ENCODE results near the gene GLIS1. TPM values are rescaled to one million over a fixed set of nuclear protein-coding genes. Genes with fewer than 3 reads are reported as not detected.
A peak's percentile ranks its signal among the peaks of the same experiment; 100 is the strongest.

GLIS1 gene
- total RNA-seq, 2 experiments from 2014 or later = not detected

DNA sequence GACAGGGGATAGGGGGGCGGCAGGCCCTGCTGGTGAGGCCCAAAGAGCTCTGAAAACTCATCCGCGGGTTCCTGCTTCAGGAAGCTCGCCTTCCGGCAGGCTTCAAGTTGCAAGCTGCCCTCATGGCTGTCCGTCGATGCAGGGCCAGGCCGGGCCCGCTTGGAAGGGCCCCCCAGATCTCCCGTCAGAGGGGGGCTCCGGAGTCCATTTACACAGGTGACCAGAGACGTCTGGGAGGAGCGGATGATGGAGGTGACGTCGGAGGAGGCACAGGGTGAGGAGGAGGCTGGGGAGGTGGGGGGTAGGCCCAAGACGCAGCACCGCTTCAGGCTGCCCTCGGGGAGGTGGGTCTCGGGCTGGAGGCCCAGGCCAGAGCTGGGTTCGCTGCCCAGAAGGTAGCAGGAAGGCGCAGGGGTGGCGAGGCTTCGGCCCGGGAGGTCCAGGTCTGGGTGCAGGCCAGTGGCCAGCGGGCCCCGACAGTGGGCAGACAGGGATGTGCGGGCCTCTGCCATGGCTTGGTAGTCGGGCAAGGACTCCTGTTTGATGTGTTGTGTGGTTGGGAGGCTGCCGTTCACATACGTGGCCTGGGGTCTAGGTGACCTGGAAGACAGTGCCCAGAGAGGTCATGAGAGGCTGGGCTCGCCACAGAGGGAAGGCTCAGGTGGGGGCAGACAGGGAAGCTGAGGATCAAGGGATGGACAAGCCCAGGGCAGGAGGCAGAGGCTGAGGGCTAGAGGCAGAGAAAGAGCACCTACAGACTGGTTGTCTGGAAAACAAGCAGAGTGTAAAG is 144.4 kb downstream of the GLIS1 start:
- DNase-seq = no peak
- no peaks in the 10 kb centered on the region for H3K27me3 Mint-ChIP-seq
- no peaks in the 10 kb centered on the region for H3K4me1 Mint-ChIP-seq
- H3K27ac Mint-ChIP-seq = no peak overlapping the region
- H3K9me3 Mint-ChIP-seq = no peaks in the 10 kb centered on the region
- CTCF ChIA-PET = interaction anchor here (1.4 kb wide), 1 partner anchor 12 kb away, joined by 5 read pairs; no protein-coding TSS in a partner anchor
- no peaks in the 10 kb centered on the region for H3K36me3 Mint-ChIP-seq (ENCODE audit: low read depth)
- H3K4me3 Mint-ChIP-seq = no peak overlapping the region
- POLR2A ChIA-PET = no interaction called here

DNA sequence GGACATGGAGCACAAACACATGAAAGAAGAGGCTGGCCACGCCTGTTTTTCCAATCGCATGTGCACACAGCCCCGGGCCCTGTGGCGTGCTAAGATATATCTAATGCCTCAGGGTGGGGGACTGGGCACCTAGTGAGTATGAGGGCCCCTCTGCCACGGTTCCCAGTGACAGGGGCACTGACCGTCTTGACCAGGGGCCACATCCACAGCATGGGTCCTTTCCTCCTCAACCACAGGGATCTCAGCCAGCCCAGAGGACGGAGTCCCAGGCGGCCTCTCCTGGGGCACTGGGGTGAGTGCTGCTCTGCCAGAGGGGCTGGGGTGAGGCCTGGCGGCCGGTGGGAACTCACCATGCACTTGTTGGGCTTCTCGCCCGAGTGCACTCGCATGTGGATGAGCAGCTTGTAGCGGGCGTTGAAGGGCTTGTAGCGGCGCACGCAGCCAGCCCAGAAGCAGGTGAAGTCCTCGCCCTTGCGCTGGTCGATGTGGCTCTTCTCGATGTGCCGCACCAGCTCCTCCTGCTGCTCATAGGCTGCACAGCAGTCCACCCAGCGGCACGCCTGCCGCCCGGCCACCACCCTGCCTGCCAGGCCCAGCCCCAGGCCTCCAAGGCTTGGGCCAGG is 145.1 kb downstream of the GLIS1 start:
- Mint-ChIP-seq H3K4me1 (no peaks in the 10 kb centered on the region), H3K27ac (no peak overlapping the region), H3K4me3 (no peak overlapping the region), H3K9me3 (no peaks in the 10 kb centered on the region), H3K36me3 (ENCODE audit: low read depth) (no peaks in the 10 kb centered on the region), H3K27me3 (no peaks in the 10 kb centered on the region)
- POLR2A ChIA-PET = no interaction called here
- CTCF ChIA-PET = interaction anchor here (1.4 kb wide), 1 partner anchor 12 kb away, joined by 5 read pairs; no protein-coding TSS in a partner anchor
- DNase-seq = no peak

DNA sequence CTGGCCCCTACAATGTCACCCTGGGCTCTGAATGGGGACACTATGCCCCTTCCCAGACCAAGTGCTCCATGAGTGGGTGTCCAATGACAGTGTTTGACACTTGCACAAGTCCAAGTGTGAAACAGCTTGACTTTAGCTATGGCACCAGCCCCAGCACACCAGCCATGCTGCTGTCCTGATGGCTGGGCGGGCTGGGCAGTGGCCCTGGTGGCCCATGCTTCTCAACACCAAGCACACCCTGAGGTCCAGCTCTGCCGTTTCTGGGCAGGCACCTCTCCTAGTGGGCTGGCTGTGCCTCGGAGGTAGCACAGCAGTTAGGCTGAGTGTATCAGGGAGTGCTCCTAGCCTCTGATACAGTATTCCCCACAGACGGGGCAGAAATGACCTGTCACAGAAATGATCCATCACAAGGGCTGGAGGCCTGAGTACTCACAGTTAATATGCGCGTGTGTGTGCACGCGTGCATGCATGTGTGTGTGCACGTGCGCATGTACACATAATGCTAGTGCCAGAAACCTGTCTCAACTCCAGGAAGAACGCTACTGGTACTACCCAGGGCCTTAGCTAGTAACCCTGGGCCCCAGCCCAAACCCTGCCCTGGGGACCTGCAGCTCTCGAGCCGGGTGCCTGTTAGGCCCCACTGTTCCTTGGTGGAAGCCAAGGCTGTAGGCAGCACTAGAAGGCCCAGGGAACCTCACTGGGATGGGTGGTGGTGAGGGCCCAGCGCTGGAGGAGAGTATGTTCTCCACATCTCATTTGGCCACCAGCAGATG is 145.8 kb downstream of the GLIS1 start:
- Mint-ChIP-seq H3K4me1 (no peaks in the 10 kb centered on the region), H3K27ac (no peak overlapping the region), H3K9me3 (no peaks in the 10 kb centered on the region), H3K4me3 (no peak overlapping the region), H3K27me3 (no peaks in the 10 kb centered on the region), H3K36me3 (ENCODE audit: low read depth) (no peaks in the 10 kb centered on the region)
- ChIA-PET POLR2A (no interaction called here), CTCF (interaction anchor here (1.1 to 1.4 kb wide), 2 partner anchors 11 to 18 kb away, joined by 3 to 5 read pairs; no protein-coding TSS in a partner anchor)
- DNase-seq = no peak

DNA sequence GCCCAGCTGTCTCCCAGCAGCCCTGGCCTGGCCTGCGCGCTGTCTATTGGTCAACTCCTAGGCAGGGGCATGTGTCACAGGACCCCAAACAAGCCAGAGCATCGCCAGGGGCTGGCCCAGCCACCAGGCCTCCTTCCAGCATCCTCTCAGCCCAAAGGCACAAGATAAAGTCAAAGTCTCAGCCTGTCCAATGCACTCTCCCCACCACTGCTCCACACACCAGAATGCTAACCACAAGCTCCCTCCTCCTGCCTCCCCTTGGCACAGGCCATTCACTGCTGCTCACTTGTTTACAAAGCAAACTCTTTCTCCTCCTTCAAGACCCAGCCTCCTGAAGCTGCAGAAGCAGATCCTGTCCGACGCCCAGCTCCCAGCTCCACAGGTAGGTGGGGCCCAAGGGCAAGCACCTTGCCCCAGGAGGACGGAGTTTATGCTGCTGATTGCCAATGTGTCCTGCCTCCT is 146.4 kb downstream of the GLIS1 start:
- no peak overlapping the region for H3K4me3 Mint-ChIP-seq
- H3K9me3 Mint-ChIP-seq = no peaks in the 10 kb centered on the region
- DNase-seq = no peak
- no peaks in the 10 kb centered on the region for H3K27me3 Mint-ChIP-seq
- CTCF ChIA-PET = interaction anchor here (1.1 kb wide), 1 partner anchor 18 kb away, joined by 3 read pairs; no protein-coding TSS in a partner anchor
- H3K27ac Mint-ChIP-seq = peak overlapping the region; percentile 6
- H3K36me3 Mint-ChIP-seq (ENCODE audit: low read depth) = no peaks in the 10 kb centered on the region
- H3K4me1 Mint-ChIP-seq = no peaks in the 10 kb centered on the region
- POLR2A ChIA-PET = no interaction called here

DNA sequence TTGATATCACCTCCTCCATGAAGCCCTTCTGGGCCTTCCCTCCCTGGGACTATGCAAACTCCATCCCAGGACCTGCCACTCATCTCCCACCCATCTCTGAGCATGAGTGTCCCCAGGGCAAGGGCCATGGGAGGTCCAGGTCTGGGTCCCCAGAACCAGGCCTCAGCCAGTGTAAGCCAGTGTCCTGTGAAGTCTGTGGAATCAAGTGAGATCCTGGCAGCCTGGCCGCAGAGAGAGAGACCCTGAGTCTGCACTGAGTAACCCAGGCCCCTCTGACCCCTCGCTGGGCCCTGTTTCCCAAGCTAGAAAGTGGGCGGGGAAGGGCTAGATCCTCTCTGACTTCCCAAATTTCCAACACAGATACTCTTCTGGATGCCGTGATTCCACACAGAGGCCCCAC is 147.0 kb downstream of the GLIS1 start:
- peaks cover 3% of the 10 kb centered on the region for H3K27me3 Mint-ChIP-seq
- no peak overlapping the region for H3K27ac Mint-ChIP-seq
- H3K4me1 Mint-ChIP-seq = no peaks in the 10 kb centered on the region
- no peak overlapping the region for H3K4me3 Mint-ChIP-seq
- CTCF ChIA-PET = no interaction called here
- DNase-seq = no peak
- POLR2A ChIA-PET = no interaction called here
- no peaks in the 10 kb centered on the region for H3K36me3 Mint-ChIP-seq (ENCODE audit: low read depth)
- no peaks in the 10 kb centered on the region for H3K9me3 Mint-ChIP-seq

DNA sequence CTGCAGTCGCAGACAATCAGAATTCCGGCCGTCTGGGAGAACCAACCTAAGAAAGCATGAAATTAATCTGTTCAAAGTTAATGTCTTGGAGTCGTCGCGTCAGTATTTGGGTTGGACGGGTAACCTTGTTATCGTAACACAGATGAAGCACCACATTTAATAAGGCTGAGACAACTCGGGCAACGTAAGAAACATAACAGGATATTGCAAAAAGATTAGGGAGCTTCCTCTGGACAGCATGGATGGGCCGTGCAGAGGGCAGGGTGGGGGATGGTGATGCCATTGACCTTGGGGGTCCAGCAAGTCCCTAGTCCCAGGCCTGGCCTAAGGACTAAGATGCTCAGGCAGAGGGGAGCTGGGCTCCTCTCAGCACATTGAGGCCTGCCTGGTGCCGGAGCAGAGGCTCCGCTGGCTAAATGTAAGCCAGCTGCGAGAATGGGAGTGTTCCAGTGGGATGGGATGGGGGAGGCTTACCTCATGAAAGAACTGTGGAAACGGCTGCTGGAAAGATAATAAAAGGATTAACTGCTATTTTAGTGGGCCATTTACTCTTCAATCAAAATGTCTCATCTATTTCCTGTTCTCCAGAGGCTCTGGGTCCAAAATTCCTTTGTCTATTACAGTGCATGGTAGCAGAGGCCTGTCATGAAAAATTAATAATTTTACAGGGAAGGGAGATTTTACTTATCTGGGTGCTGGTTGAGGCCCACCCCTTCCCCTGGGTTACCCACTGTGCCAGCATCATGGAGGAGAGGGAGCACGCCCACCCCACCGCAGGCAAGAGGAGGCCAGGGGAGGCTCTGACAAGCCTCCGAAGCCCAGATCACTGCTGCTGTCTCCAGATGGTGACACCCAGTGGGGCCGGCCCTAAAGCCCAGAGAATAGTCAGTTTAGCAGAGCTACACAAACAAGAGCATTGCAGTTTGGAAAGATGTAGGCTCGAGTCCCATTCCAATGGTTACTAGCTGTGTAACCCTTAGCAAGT is 148.1 kb downstream of the GLIS1 start:
- H3K4me3 Mint-ChIP-seq = no peak overlapping the region
- H3K4me1 Mint-ChIP-seq = no peaks in the 10 kb centered on the region
- no peaks in the 10 kb centered on the region for H3K36me3 Mint-ChIP-seq (ENCODE audit: low read depth)
- H3K27ac Mint-ChIP-seq = no peak overlapping the region
- peaks cover 6% of the 10 kb centered on the region for H3K27me3 Mint-ChIP-seq
- POLR2A ChIA-PET = no interaction called here
- DNase-seq = no peak
- CTCF ChIA-PET = interaction anchor here (1.5 kb wide), 1 partner anchor 106 kb away, joined by 3 read pairs; no protein-coding TSS in a partner anchor
- no peaks in the 10 kb centered on the region for H3K9me3 Mint-ChIP-seq

DNA sequence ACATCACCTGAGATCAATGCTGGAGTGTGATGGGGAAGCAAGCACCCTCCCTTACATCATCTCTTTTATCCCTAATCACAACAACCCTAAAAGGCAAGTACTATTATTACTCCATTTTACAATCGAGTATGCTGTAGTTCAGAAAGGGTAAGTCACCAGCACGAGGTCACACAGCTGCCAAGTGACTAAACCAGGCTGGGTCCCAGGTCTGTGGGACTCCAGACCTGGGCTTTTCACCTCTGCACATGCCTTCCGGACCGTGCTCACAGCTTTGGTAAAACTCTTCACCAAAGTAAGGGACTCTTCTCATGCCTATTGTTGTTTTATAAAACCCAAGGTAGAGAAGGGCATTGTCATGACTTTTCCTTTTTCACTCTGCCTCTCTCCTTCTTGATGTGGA is 148.9 kb downstream of the GLIS1 start:
- Mint-ChIP-seq H3K27ac (no peak overlapping the region), H3K36me3 (ENCODE audit: low read depth) (no peaks in the 10 kb centered on the region), H3K4me3 (no peak overlapping the region), H3K27me3 (peaks cover 6% of the 10 kb centered on the region), H3K9me3 (no peaks in the 10 kb centered on the region), H3K4me1 (peaks cover 7% of the 10 kb centered on the region)
- CTCF ChIA-PET = interaction anchor here (0.9 to 1.5 kb wide), 3 partner anchors 10 to 105 kb away, joined by 3 read pairs; no protein-coding TSS in a partner anchor
- POLR2A ChIA-PET = no interaction called here
- DNase-seq = no peak

DNA sequence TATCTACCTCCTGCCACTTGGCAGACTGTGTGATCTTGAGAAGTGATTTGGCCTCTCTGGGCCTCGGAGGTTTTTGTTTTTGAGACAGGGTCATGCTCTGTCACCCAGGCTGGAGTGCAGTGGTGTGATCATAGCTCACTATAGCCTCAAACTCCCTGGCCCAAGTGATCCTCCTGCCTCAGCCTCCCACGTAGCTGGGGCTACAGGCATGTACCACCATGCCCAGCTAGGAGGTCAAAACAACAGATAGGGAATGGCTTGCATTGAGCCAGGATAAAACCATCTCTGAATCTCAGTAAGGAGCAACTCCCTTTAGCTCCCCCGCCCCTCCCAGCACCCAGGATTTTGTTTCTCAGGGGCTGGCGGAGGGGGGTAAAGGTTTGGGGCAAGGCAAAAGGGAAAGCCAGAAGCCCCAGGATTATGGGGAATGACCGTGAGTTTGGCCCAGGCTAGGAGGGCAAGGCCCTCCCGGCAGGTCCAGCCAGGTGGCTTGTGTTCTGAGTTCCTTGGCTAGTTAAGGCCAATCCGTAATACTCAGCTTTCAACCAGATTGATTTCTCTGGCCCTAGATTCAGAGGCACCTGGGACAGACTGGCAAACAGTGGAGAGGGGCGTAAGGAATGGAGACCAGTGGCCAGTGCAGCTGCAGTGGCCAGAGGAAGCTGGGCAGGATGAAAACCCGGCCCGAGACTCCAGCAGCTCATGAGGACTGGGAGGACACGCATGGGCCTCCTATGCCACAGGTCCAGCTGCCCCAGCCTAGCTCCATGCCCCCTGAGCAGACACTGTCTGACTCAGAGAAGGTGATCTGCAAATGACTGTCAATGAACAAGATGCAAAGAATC is 149.7 kb downstream of the GLIS1 start:
- CTCF ChIA-PET = interaction anchor here (0.8 to 1.5 kb wide), 5 partner anchors 9 to 104 kb away, joined by 3 read pairs; no protein-coding TSS in a partner anchor
- peaks cover 6% of the 10 kb centered on the region for H3K27me3 Mint-ChIP-seq
- no peak overlapping the region for H3K27ac Mint-ChIP-seq
- H3K4me3 Mint-ChIP-seq = no peak overlapping the region
- no peaks in the 10 kb centered on the region for H3K36me3 Mint-ChIP-seq (ENCODE audit: low read depth)
- POLR2A ChIA-PET = no interaction called here
- no peaks in the 10 kb centered on the region for H3K9me3 Mint-ChIP-seq
- DNase-seq = no peak
- H3K4me1 Mint-ChIP-seq = peaks cover 15% of the 10 kb centered on the region

DNA sequence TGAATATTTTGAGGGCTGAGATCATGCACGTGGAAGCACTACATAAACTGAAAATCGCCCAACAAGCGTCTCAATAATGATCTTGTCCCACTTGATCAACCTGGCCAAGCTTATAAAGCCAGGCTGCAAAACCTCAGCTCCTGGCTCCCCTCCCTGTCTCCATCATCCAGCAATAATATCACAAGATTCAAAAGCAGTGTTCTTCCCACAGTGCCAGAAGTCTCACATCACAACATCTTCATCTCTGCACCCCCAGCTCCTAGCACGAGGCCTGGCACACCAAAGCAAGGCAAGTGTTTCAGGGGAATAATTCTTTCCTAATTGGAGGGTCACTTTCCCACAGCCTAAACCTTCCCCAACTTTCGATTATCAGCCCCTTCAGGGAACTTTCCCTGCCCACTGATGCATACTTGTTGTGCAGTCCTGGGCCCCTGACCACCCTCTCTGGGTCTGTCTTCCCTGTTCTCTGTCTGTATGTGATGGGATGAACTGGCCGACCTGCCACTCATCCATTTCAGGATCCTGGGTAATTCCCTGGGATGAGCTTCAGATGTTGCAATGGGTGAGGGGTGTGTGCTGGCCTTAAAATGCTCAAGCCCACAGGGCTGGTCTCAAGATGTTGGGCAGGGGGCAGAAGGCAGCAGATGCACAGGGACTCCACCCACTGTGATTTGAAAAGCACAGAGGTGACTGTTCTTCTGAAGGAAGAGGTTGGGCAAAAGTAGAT is 150.7 kb downstream of the GLIS1 start:
- H3K36me3 Mint-ChIP-seq (ENCODE audit: low read depth) = no peaks in the 10 kb centered on the region
- CTCF ChIA-PET = interaction anchor here (1.5 kb wide), 1 partner anchor 17 kb away, joined by 3 read pairs; no protein-coding TSS in a partner anchor
- no peak overlapping the region for H3K27ac Mint-ChIP-seq
- H3K27me3 Mint-ChIP-seq = peaks cover 6% of the 10 kb centered on the region
- no peak for DNase-seq
- POLR2A ChIA-PET = no interaction called here
- no peaks in the 10 kb centered on the region for H3K9me3 Mint-ChIP-seq
- peaks cover 15% of the 10 kb centered on the region for H3K4me1 Mint-ChIP-seq
- no peak overlapping the region for H3K4me3 Mint-ChIP-seq

DNA sequence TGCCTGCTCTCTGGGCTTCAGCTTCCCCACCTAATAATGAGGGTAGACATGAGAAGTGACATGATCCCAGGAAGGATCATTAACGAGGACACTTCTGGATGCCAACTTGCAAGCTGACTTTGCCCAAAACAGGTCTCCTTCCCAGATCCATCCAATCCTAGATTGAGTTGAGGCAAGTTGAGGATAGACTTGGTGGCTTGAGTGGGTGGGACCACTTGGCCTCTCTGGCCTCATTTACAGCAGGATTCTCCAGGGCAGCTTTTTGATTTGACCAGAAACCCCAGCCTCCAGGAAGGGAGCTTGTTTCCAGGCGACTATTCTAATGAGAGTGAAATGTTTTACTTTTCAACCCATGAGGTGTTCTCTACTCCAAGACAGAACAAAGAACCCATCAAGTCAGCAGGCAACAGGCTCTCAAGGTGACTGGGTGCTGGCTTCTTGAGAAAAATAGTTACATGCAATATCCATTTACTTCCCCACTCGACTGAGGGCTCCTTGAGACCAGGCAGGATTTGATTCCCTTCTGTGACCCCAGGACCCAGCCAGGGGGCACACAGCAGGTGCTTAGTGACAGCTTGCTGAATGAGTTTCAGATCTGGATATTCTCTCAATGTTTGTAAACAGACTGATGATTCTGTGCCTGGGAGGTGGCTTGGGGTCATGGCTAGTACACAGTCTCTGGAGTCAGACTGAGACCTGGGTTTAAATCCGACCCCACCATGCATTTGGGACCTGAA is 151.5 kb downstream of the GLIS1 start:
- Mint-ChIP-seq H3K9me3 (no peaks in the 10 kb centered on the region), H3K4me3 (no peak overlapping the region), H3K27ac (no peak overlapping the region), H3K4me1 (peaks cover 15% of the 10 kb centered on the region), H3K27me3 (peaks cover 6% of the 10 kb centered on the region), H3K36me3 (ENCODE audit: low read depth) (no peaks in the 10 kb centered on the region)
- POLR2A ChIA-PET = no interaction called here
- CTCF ChIA-PET = interaction anchor here (1.2 to 1.5 kb wide), 2 partner anchors 8 to 16 kb away, joined by 3 to 4 read pairs; no protein-coding TSS in a partner anchor
- no peak for DNase-seq
